Tibial nerve (tissue), 4 donors: ENCODE results near the gene ARPC1A. TPM values are rescaled to one million over a fixed set of nuclear protein-coding genes. Genes with fewer than 3 reads are reported as not detected.
"Not testable (repeated sequence)": the region's sequence is repeated elsewhere in the genome, so short reads cannot be mapped to it uniquely, and the experiment has no call there.

Experiments used
- DNase-seq, 2 donors: peaks; one replicate each; pipeline ENCODE4 v3.0.0-alpha.2; 2019; ENCODE audit warnings: low spot score in 2 of 2
- H3K27ac ChIP-seq, 4 donors: fragments of 200-600 bp; sonication (generic) in 3 of 4; one replicate each; pipeline ENCODE4 v1.5.1; 2017 to 2019; ENCODE audit warnings: mild to moderate bottlenecking in 1 of 4
- H3K27me3 ChIP-seq, 2 donors: fragments of 200-600 bp; sonication (generic) in 1 of 2; one replicate each; pipeline versions ENCODE4 v1.5.1 to v1.6.0; 2017 to 2019
- H3K36me3 ChIP-seq, 3 donors: fragments of 200-600 bp; sonication (generic); one replicate each; pipeline ENCODE4 v1.5.1; 2018 to 2019
- H3K4me1 ChIP-seq, 4 donors: fragments of 200-600 bp; sonication (generic) in 3 of 4; one replicate each; pipeline ENCODE4 v1.5.1; 2017 to 2019
- H3K4me3 ChIP-seq, 4 donors: fragments of 200-600 bp; sonication (generic) in 3 of 4; one replicate each; pipeline ENCODE4 v1.5.1; 2017 to 2019; ENCODE audit warnings: mild to moderate bottlenecking in 1 of 4, moderate library complexity in 1 of 4
- H3K9me3 ChIP-seq, 4 donors: fragments of 200-600 bp; sonication (generic) in 3 of 4; one replicate each; pipeline ENCODE4 v1.5.1; 2017 to 2019
- EP300 ChIP-seq, 2 donors: sonication (generic); formaldehyde crosslinking; IDR thresholded peaks; one replicate each; pipeline ENCODE4 v1.6.1; 2017; ENCODE audit warnings: antibody characterized with exemption in 2 of 2, mild to moderate bottlenecking in 1 of 2
- POLR2A ChIP-seq, 2 donors: fragments of 450-650 bp; IDR thresholded peaks; one replicate each; pipeline ENCODE4 v1.6.1; 2017; ENCODE audit warnings: antibody characterized with exemption in 2 of 2, mild to moderate bottlenecking in 2 of 2, moderate library complexity in 2 of 2
- WGBS, 2 donors: methylation state at CpG; one replicate each; pipeline ENCODE4 v1.1.5; 2018; 5-methylcytosine and 5-hydroxymethylcytosine counted together
- total RNA-seq, 4 donors: library from RNA; depleted of rRNA; stranded (reverse); fragments of >200 nt; gene quantifications; one replicate each; pipeline ENCODE4 v1.1.0, GENCODE V29; 2016
- TF ChIP-seq, protein P1 (sequence below), 5 experiments: fragments of 200-600 bp in 3 of 5; fragments of 450-650 bp in 2 of 5; sonication (generic) in 3 of 5; IDR thresholded peaks; one replicate each; pipeline ENCODE4 v1.5.1; 2016 to 2019; ENCODE audit warnings: antibody characterized with exemption in 5 of 5, mild to moderate bottlenecking in 3 of 5, moderate library complexity in 2 of 5

The ARPC1A gene
- total RNA-seq, 4 donors from 2014 or later, result 92.2 to 151 (median 118) TPM

DNA sequence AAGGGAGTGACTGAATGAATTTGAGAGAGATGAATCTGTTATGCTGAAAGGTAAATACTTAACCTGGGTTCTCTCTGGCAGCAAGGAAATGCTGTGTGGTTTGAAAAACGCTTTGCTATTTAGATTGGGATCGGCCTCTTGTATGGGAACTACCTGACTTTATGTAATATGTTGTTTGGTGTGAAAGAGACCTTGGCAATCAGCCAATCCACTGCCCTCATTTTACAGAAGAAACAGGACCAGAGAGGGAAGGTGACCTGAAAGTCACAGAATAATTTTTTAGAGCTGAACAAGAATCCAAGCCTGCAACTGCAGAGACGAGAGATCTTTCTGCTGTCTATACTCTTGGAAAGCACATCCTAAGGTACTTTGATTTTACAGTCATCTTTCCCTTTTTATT lies 84.1 kb downstream of the ARPC1A start:
- H3K4me3 ChIP-seq, result peak overlapping the region; percentile 74 to 100 (median 95)
- peak overlapping the region in 3 of 4 donors; percentile 95 to 96 (median 95) for H3K27ac ChIP-seq
- no peak for TF ChIP-seq EP300 (IDR thresholded peaks at IDR 0.05)
- TF ChIP-seq, protein P1, sequence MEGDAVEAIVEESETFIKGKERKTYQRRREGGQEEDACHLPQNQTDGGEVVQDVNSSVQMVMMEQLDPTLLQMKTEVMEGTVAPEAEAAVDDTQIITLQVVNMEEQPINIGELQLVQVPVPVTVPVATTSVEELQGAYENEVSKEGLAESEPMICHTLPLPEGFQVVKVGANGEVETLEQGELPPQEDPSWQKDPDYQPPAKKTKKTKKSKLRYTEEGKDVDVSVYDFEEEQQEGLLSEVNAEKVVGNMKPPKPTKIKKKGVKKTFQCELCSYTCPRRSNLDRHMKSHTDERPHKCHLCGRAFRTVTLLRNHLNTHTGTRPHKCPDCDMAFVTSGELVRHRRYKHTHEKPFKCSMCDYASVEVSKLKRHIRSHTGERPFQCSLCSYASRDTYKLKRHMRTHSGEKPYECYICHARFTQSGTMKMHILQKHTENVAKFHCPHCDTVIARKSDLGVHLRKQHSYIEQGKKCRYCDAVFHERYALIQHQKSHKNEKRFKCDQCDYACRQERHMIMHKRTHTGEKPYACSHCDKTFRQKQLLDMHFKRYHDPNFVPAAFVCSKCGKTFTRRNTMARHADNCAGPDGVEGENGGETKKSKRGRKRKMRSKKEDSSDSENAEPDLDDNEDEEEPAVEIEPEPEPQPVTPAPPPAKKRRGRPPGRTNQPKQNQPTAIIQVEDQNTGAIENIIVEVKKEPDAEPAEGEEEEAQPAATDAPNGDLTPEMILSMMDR (IDR thresholded peaks at IDR 0.05), result no peak
- TF ChIP-seq POLR2A (IDR thresholded peaks at IDR 0.05), result no peak
- no peaks in the 10 kb centered on the region for H3K9me3 ChIP-seq
- peaks cover 0 to 51% (median 31%) of the 10 kb centered on the region in 4 donors for H3K4me1 ChIP-seq
- 45 to 47% methylated on average over 3 of the region's 3 CpGs for WGBS, 2 donors
- H3K27me3 ChIP-seq, result no peaks in the 10 kb centered on the region
- DNase-seq, result no peak
- H3K36me3 ChIP-seq, result peaks cover 0 to 49% (median 10%) of the 10 kb centered on the region in 3 donors

DNA sequence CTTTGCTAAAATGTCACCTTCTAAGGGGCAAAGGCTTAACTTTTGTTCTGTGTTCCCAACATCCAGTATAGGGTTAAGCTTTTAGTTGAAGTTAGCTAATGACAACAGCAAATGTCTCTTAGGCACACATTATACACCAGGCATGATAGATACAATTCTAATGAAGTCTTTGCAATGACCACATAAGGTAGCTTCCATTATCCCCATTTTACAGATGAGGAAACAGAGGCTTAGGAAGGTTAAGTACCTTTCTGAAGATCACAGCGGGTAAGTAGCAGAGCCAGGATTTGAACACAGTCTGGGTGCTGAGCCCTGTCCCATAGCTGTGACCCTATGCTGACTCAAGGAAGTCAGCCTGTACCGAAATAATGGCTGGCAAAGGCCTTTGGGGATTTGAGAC lies 84.9 kb downstream of the ARPC1A start:
- H3K9me3 ChIP-seq, result no peaks in the 10 kb centered on the region
- H3K4me3 ChIP-seq, result no peak overlapping the region
- TF ChIP-seq, protein P1 (IDR thresholded peaks at IDR 0.05), result no peak
- TF ChIP-seq POLR2A (IDR thresholded peaks at IDR 0.05), result no peak
- no peak for TF ChIP-seq EP300 (IDR thresholded peaks at IDR 0.05)
- H3K4me1 ChIP-seq, result peaks cover 0 to 51% (median 27%) of the 10 kb centered on the region in 4 donors
- peak overlapping the region in 1 of 4 donors; percentile 95 for H3K27ac ChIP-seq
- peaks cover 0 to 55% (median 10%) of the 10 kb centered on the region in 3 donors for H3K36me3 ChIP-seq
- DNase-seq, result no peak
- WGBS, 2 donors, result 84 to 93% methylated on average over 2 of the region's 2 CpGs
- no peaks in the 10 kb centered on the region for H3K27me3 ChIP-seq

DNA sequence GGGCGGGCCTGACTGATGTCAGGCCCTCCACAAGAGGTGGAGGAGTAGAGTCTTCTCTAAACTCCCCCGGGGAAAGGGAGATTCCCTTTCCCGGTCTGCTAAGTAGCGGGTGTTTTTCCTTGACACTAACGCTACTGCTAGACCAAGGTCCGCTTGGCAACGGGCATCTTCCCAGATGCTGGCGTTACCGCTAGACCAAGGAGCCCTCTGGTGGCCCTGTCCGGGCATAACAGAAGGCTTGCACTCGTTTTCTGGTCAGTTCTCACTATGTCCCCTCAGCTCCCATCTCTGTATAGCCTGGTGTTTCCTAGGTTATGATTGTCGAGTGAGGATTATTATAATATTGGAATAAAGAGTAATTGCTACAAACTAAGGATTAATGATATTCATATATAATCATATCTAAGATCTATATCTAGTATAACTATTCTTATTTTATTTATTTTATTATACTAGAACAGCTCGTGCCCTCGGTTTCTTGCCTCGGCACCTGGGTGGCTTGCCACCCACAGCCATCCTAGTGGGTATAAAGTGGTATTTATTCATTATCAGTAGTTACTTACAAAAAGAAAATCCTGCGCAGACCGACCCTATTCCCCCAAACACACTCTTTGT lies 89.9 kb downstream of the ARPC1A start:
- peak; percentile 39 to 59 for DNase-seq
- not testable (repeated sequence) for H3K27me3 ChIP-seq, H3K4me3 ChIP-seq, H3K9me3 ChIP-seq, H3K27ac ChIP-seq
- TF ChIP-seq, protein P1 (IDR thresholded peaks at IDR 0.05), result peak; percentile 53 to 66 (median 61)
- Histone ChIP-seq H3K36me3 (peaks cover 4 to 99% (median 44%) of the 10 kb centered on the region in 3 donors), H3K4me1 (peaks cover 0 to 17% (median 0%) of the 10 kb centered on the region in 4 donors)
- WGBS, 2 donors, result 49% methylated on average over 17 of the region's 17 CpGs

Other genes starting within 250 kb of the ARPC1A start
- gene SMURF1, start 181.8 kb upstream of the ARPC1A start, total RNA-seq, result 10 to 100 TPM; 28.2 to 35.4 (median 31.1) TPM
- 1 to 10 TPM in 1 of 4 donors, not detected in 3; 1.2 TPM for gene KPNA7, start 117.8 kb upstream of the ARPC1A start, total RNA-seq
- gene MYH16, start 53.1 kb upstream of the ARPC1A start, total RNA-seq, result not detected
- 100 to 1,000 TPM; 178 to 337 (median 306) TPM for gene ARPC1B, start 48.8 kb downstream of the ARPC1A start, total RNA-seq
- gene PDAP1, start 82.7 kb downstream of the ARPC1A start, total RNA-seq, result 100 to 1,000 TPM in 1 of 4 donors, 10 to 100 TPM in 3; 65.4 to 107 (median 68.8) TPM
- 10 to 100 TPM; 55.9 to 87.3 (median 75.8) TPM for gene BUD31, start 83.1 kb downstream of the ARPC1A start, total RNA-seq
- 10 to 100 TPM in 2 of 4 donors, 1 to 10 TPM in 2; 6.9 to 10.8 (median 9.5) TPM for gene PTCD1, start 112.9 kb downstream of the ARPC1A start, total RNA-seq
- 10 to 100 TPM; 34.3 to 77.9 (median 50.1) TPM for gene CPSF4, start 113.0 kb downstream of the ARPC1A start, total RNA-seq
- 100 to 1,000 TPM; 127 to 656 (median 375) TPM for gene ATP5MF, start 140.3 kb downstream of the ARPC1A start, total RNA-seq
- 10 to 100 TPM in 3 of 4 donors, 1 to 10 TPM in 1; 7.4 to 16.5 (median 12.1) TPM for gene ZNF789, start 147.0 kb downstream of the ARPC1A start, total RNA-seq
- 10 to 100 TPM; 36.9 to 47.3 (median 44.5) TPM for gene ZNF394, start 174.4 kb downstream of the ARPC1A start, total RNA-seq
- 10 to 100 TPM in 2 of 4 donors, 1 to 10 TPM in 2; 9.0 to 11.7 (median 9.9) TPM for gene ZKSCAN5, start 178.8 kb downstream of the ARPC1A start, total RNA-seq
- gene FAM200A, start 226.2 kb downstream of the ARPC1A start, total RNA-seq, result 1 to 10 TPM; 4.8 to 8.8 (median 5.6) TPM
- gene ZNF655, start 232.7 kb downstream of the ARPC1A start, total RNA-seq, result 100 to 1,000 TPM in 2 of 4 donors, 10 to 100 TPM in 2; 90.8 to 140 (median 104) TPM